ENCODE data around the gene SCNN1G.

DNA sequence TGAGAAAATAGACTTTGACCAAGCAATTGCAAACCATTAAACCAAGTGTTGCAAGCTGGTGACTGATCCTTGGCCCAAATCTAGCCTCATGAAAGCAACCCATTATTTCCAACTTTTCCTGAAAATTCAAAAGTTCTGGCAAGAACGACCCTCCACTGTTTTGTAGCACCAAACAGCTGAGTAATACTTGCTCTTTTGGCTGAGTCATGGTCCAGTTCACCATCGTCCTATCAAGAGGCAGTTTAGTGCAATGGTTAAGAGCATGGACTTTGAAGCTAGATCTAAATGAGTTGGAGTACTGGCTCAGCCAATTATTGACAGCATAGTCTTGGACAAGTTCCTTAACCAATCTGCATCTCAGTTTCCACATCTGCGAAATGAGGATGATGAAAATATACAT is 31.3 kb downstream of the SCNN1G start:
- TF ChIP-seq, protein P1, sequence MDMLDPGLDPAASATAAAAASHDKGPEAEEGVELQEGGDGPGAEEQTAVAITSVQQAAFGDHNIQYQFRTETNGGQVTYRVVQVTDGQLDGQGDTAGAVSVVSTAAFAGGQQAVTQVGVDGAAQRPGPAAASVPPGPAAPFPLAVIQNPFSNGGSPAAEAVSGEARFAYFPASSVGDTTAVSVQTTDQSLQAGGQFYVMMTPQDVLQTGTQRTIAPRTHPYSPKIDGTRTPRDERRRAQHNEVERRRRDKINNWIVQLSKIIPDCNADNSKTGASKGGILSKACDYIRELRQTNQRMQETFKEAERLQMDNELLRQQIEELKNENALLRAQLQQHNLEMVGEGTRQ (IDR thresholded peaks at IDR 0.05; ENCODE audit: low read depth, low read length): no peak
- TF ChIP-seq POLR2A (IDR thresholded peaks at IDR 0.05; ENCODE audit: low read depth, low read length) (no peak), CTCF (conservative IDR thresholded peaks at IDR 0.05; ENCODE audit: low read depth, low read length) (no peak), CHD1 (IDR thresholded peaks at IDR 0.05; ENCODE audit: low read depth, low read length) (no peak), RFX5 (IDR thresholded peaks at IDR 0.05; ENCODE audit: low read depth, low read length) (no peak), MXI1 (IDR thresholded peaks at IDR 0.05; ENCODE audit: borderline replicate concordance, low read depth, low read length) (no peak), MAFK (IDR thresholded peaks at IDR 0.05; ENCODE audit: low read depth, low read length) (no peak), BHLHE40 (IDR thresholded peaks at IDR 0.05; ENCODE audit: low read depth, low read length) (no peak)

All from IMR-90 (cell line).